ENCODE data around the gene PDRG1.

The PDRG1 gene

GRCh38 chr20:31956556-31957526 lies 5.0 kb upstream of the PDRG1 start:
- Histone ChIP-seq H3K4me1 (ENCODE audit: control insufficient read depth, insufficient read depth, low read length) (no peaks in the 10 kb centered on the region), H3K4me3 (ENCODE audit: low read length) (no peak overlapping the region), H3K27me3 (ENCODE audit: control insufficient read depth, insufficient read depth, low read length) (peaks cover 2% of the 10 kb centered on the region), H3K9ac (ENCODE audit: low read length) (no peak overlapping the region), H3K36me3 (ENCODE audit: control insufficient read depth, insufficient read depth, low read length) (no peaks in the 10 kb centered on the region), H3K27ac (ENCODE audit: low read depth, low read length) (no peak overlapping the region)

DNA sequence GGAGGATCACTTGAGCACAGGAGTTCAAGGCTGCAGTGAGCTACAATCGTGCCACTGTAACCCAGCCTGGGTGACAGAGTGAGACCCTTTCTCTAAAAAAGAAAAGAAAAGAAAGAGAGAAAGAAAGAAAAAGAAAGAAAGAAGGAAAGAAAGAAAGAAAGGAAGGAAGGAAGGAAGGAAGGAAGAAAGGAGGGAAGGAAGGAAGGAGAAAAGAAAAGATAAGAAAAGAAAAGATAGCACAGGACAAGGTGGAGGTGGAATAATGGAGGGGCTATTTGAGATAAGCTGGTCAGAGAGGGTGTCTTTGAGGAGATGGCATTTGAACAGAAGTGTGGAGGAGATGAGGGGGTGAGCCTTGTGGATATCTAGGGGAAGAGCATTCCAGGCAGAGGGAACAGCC lies 2.7 kb upstream of the PDRG1 start:
- Histone ChIP-seq H3K27me3 (ENCODE audit: control insufficient read depth, insufficient read depth, low read length) (peaks cover 2% of the 10 kb centered on the region), H3K4me1 (ENCODE audit: control insufficient read depth, insufficient read depth, low read length) (peaks cover 11% of the 10 kb centered on the region), H3K27ac (ENCODE audit: low read depth, low read length) (no peak overlapping the region), H3K9ac (ENCODE audit: low read length) (no peak overlapping the region), H3K4me3 (ENCODE audit: low read length) (no peak overlapping the region), H3K36me3 (ENCODE audit: control insufficient read depth, insufficient read depth, low read length) (peaks cover 8% of the 10 kb centered on the region)

GRCh38 chr20:31953556-31954148 lies 1.8 kb upstream of the PDRG1 start:
- Histone ChIP-seq H3K4me3 (ENCODE audit: low read length) (no peak overlapping the region), H3K27me3 (ENCODE audit: control insufficient read depth, insufficient read depth, low read length) (peaks cover 2% of the 10 kb centered on the region), H3K4me1 (ENCODE audit: control insufficient read depth, insufficient read depth, low read length) (peaks cover 11% of the 10 kb centered on the region), H3K36me3 (ENCODE audit: control insufficient read depth, insufficient read depth, low read length) (peaks cover 8% of the 10 kb centered on the region), H3K27ac (ENCODE audit: low read depth, low read length) (no peak overlapping the region), H3K9ac (ENCODE audit: low read length) (no peak overlapping the region)

DNA sequence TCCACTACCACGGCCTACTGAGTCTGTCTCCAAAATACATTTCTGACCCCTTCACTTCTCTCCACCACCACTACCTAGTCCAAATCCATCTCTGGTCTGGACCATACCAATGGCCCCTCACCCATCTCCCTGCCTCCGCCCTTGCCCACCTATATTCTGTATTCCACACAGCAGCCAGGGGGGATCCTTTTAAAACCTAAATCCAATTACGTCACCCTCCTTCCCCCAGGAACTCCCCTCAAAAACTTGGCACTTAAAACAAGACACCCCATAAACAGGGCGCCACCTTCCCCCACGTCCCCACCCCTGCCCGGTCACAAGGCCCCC lies 680 bp downstream of the PDRG1 start:
- Histone ChIP-seq H3K9ac (ENCODE audit: low read length) (peak overlapping the region; percentile 4), H3K27me3 (ENCODE audit: control insufficient read depth, insufficient read depth, low read length) (no peaks in the 10 kb centered on the region), H3K36me3 (ENCODE audit: control insufficient read depth, insufficient read depth, low read length) (peaks cover 29% of the 10 kb centered on the region), H3K27ac (ENCODE audit: low read depth, low read length) (no peak overlapping the region), H3K4me3 (ENCODE audit: low read length) (peak overlapping the region; percentile 64), H3K4me1 (ENCODE audit: control insufficient read depth, insufficient read depth, low read length) (peaks cover 11% of the 10 kb centered on the region)

DNA sequence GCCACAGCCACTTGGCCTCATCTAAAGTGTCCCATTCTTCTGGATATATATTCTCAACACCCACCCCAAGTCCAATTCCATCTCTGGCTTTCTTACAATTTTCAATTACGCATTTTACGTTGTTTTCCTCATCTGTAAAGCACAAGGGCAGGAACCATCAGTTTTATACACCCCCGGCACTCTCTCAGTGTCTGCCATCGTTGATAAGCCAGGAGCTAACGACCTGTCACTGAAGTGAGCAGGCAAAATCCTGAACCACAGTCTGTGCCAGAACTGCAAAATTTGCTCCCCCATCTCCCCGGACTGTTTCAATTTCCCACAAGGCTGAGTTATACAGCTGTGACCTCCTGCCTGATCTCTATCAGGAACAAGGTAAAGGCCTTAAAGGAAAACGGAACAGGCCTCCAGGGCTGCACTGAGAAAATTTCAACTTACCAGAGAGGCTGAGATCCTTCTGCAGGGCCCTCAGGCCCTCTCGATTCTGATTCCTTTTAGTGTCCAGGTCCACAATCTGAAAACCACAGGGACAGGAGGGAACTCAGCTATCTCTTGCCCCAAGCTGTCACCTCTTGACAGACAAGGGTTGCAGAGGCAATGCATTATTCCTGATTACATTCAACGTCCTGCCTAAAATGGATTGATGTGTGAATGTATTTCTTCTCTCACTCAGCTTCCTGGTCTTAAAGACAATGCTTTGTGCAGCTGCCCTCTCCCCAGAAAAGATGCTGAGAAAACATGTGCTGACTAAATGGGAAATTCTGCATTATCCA lies 1.8 kb downstream of the PDRG1 start:
- H3K27me3 ChIP-seq (ENCODE audit: control insufficient read depth, insufficient read depth, low read length), result no peaks in the 10 kb centered on the region
- H3K9ac ChIP-seq (ENCODE audit: low read length), result no peak overlapping the region
- H3K36me3 ChIP-seq (ENCODE audit: control insufficient read depth, insufficient read depth, low read length), result peaks cover 40% of the 10 kb centered on the region
- peaks cover 11% of the 10 kb centered on the region for H3K4me1 ChIP-seq (ENCODE audit: control insufficient read depth, insufficient read depth, low read length)
- no peak overlapping the region for H3K27ac ChIP-seq (ENCODE audit: low read depth, low read length)
- H3K4me3 ChIP-seq (ENCODE audit: low read length), result peak overlapping the region; percentile 64

GRCh38 chr20:31948008-31948407 lies 3.8 kb downstream of the PDRG1 start:
- H3K9ac ChIP-seq (ENCODE audit: low read length), result no peak overlapping the region
- no peak overlapping the region for H3K4me3 ChIP-seq (ENCODE audit: low read length)
- no peak overlapping the region for H3K27ac ChIP-seq (ENCODE audit: low read depth, low read length)
- peaks cover 42% of the 10 kb centered on the region for H3K36me3 ChIP-seq (ENCODE audit: control insufficient read depth, insufficient read depth, low read length)
- H3K4me1 ChIP-seq (ENCODE audit: control insufficient read depth, insufficient read depth, low read length), result peaks cover 17% of the 10 kb centered on the region
- no peaks in the 10 kb centered on the region for H3K27me3 ChIP-seq (ENCODE audit: control insufficient read depth, insufficient read depth, low read length)

DNA sequence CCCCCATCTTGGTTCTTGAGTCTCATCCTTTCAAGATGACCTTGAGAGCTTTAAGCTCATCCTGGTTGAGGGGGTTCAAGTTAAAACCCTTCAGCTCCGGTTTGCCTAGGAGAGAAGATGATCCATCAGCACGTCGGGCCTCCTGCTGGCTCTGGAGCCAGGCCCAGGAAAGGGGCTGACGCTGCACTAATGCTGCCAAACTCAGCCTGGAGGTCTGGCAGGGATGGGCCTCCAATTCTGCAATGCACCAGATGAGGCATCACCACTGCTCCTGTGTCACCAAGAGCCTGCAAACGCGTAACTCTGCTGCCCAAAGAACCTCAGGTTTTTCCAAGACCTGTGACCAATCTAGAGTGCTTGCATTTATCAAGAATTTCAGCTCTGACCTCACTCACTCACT lies 6.1 kb downstream of the PDRG1 start:
- no peaks in the 10 kb centered on the region for H3K27me3 ChIP-seq (ENCODE audit: control insufficient read depth, insufficient read depth, low read length)
- peaks cover 14% of the 10 kb centered on the region for H3K4me1 ChIP-seq (ENCODE audit: control insufficient read depth, insufficient read depth, low read length)
- no peak overlapping the region for H3K27ac ChIP-seq (ENCODE audit: low read depth, low read length)
- no peak overlapping the region for H3K4me3 ChIP-seq (ENCODE audit: low read length)
- H3K36me3 ChIP-seq (ENCODE audit: control insufficient read depth, insufficient read depth, low read length), result peaks cover 42% of the 10 kb centered on the region
- no peak overlapping the region for H3K9ac ChIP-seq (ENCODE audit: low read length)

DNA sequence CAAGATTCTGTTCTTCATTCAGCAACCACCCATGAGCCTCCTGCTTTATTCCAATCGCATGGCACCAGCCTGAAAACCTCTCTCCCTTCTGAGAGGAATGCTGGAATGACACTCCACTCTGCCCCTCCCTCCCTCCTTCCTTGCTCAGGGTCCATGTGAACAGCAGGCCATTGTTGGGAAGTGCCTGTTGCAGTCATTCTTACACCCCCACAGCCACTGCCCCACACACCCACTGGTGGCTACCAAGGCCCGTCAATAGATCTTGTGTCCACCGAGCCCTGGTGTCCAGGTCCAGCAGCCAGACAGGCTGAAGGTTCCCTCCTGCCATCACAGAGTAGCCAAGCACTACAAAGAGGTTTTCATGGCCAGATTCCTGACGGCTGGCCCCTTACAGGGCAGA lies 6.5 kb downstream of the PDRG1 start:
- Histone ChIP-seq H3K4me3 (ENCODE audit: low read length) (no peak overlapping the region), H3K9ac (ENCODE audit: low read length) (no peak overlapping the region), H3K27ac (ENCODE audit: low read depth, low read length) (no peak overlapping the region), H3K4me1 (ENCODE audit: control insufficient read depth, insufficient read depth, low read length) (peaks cover 10% of the 10 kb centered on the region), H3K36me3 (ENCODE audit: control insufficient read depth, insufficient read depth, low read length) (peaks cover 41% of the 10 kb centered on the region), H3K27me3 (ENCODE audit: control insufficient read depth, insufficient read depth, low read length) (no peaks in the 10 kb centered on the region)

GRCh38 chr20:31943052-31943471 lies 8.8 kb downstream of the PDRG1 start:
- H3K9ac ChIP-seq (ENCODE audit: low read length), result no peak overlapping the region
- peaks cover 7% of the 10 kb centered on the region for H3K4me1 ChIP-seq (ENCODE audit: control insufficient read depth, insufficient read depth, low read length)
- H3K36me3 ChIP-seq (ENCODE audit: control insufficient read depth, insufficient read depth, low read length), result peaks cover 27% of the 10 kb centered on the region
- H3K27ac ChIP-seq (ENCODE audit: low read depth, low read length), result peak overlapping the region; percentile 60
- H3K4me3 ChIP-seq (ENCODE audit: low read length), result no peak overlapping the region
- no peaks in the 10 kb centered on the region for H3K27me3 ChIP-seq (ENCODE audit: control insufficient read depth, insufficient read depth, low read length)

DNA sequence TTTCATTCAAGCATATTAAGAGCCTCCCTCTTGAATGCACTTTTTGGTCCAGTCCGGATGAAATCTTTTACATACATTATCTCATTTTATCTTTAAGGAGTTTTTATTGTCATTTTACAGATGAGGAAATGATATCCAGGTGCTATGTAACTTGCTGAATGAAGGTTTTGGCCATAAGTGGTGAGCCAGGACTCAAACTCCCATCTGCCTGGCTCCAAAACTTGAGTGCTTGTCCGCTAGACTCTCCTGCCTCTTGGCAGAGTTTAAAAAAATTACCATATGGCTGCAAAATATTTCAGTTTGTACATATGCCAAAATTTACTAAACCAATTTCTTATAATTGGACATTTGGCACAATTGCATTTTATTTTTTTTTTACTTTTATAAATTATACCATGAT lies 12.2 kb downstream of the PDRG1 start:
- Histone ChIP-seq H3K4me1 (ENCODE audit: control insufficient read depth, insufficient read depth, low read length) (peaks cover 7% of the 10 kb centered on the region), H3K27ac (ENCODE audit: low read depth, low read length) (no peak overlapping the region), H3K27me3 (ENCODE audit: control insufficient read depth, insufficient read depth, low read length) (no peaks in the 10 kb centered on the region), H3K36me3 (ENCODE audit: control insufficient read depth, insufficient read depth, low read length) (no peaks in the 10 kb centered on the region), H3K4me3 (ENCODE audit: low read length) (no peak overlapping the region), H3K9ac (ENCODE audit: low read length) (no peak overlapping the region)

DNA sequence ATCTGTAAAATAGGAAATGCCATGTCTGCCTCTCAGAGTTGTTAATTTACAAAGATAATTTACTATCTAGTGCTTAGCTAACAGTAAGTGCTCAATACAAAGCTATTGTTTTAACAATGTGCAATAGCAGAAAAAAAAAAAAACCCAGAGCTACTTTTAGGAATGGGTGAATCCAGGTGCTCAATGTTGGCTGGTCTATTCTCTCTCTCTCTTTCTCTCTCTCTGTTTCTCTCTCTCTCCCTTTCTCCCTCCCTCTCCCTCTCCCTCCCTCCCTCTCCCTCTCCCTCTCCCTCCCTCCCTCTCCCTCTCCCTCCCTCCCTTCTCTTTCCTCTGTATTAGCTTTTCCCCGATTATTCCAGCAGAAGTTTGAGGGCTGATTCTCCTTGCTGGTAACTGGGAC lies 14.0 kb downstream of the PDRG1 start:
- no peaks in the 10 kb centered on the region for H3K27me3 ChIP-seq (ENCODE audit: control insufficient read depth, insufficient read depth, low read length)
- no peaks in the 10 kb centered on the region for H3K36me3 ChIP-seq (ENCODE audit: control insufficient read depth, insufficient read depth, low read length)
- H3K4me1 ChIP-seq (ENCODE audit: control insufficient read depth, insufficient read depth, low read length), result no peaks in the 10 kb centered on the region
- no peak overlapping the region for H3K27ac ChIP-seq (ENCODE audit: low read depth, low read length)
- H3K9ac ChIP-seq (ENCODE audit: low read length), result no peak overlapping the region
- no peak overlapping the region for H3K4me3 ChIP-seq (ENCODE audit: low read length)

- Histone ChIP-seq H3K9ac (ENCODE audit: low read length) (no peak overlapping the region), H3K27ac (ENCODE audit: low read depth, low read length) (no peak overlapping the region), H3K27me3 (ENCODE audit: control insufficient read depth, insufficient read depth, low read length) (no peaks in the 10 kb centered on the region), H3K4me1 (ENCODE audit: control insufficient read depth, insufficient read depth, low read length) (no peaks in the 10 kb centered on the region), H3K36me3 (ENCODE audit: control insufficient read depth, insufficient read depth, low read length) (no peaks in the 10 kb centered on the region), H3K4me3 (ENCODE audit: low read length) (no peak overlapping the region)
Measured at GRCh38 chr20:31936420-31936819, 15.4 kb downstream of the PDRG1 start.
